ENCODE measurements around the gene DNPH1.

- TF ChIP-seq, protein P1, sequence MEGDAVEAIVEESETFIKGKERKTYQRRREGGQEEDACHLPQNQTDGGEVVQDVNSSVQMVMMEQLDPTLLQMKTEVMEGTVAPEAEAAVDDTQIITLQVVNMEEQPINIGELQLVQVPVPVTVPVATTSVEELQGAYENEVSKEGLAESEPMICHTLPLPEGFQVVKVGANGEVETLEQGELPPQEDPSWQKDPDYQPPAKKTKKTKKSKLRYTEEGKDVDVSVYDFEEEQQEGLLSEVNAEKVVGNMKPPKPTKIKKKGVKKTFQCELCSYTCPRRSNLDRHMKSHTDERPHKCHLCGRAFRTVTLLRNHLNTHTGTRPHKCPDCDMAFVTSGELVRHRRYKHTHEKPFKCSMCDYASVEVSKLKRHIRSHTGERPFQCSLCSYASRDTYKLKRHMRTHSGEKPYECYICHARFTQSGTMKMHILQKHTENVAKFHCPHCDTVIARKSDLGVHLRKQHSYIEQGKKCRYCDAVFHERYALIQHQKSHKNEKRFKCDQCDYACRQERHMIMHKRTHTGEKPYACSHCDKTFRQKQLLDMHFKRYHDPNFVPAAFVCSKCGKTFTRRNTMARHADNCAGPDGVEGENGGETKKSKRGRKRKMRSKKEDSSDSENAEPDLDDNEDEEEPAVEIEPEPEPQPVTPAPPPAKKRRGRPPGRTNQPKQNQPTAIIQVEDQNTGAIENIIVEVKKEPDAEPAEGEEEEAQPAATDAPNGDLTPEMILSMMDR (IDR thresholded peaks at IDR 0.05): no peak
- TF ChIP-seq POLR2A (IDR thresholded peaks at IDR 0.05): no peak
Observed at GRCh38 chr6:43181621-43181941, 47.7 kb downstream of the DNPH1 start.

All from body of pancreas (tissue), 4 donors.